ENCODE results near the gene CDC25A. TPM values are rescaled to one million over a fixed set of nuclear protein-coding genes. Genes with fewer than 3 reads are reported as not detected.

CDC25A gene
- total and polyA plus RNA-seq, 9 of the 15 experiments (the other 6 are each of a cell fraction or from before 2014, with no cell fraction given): 3.4 to 61.3 (median 51.8) TPM

DNA sequence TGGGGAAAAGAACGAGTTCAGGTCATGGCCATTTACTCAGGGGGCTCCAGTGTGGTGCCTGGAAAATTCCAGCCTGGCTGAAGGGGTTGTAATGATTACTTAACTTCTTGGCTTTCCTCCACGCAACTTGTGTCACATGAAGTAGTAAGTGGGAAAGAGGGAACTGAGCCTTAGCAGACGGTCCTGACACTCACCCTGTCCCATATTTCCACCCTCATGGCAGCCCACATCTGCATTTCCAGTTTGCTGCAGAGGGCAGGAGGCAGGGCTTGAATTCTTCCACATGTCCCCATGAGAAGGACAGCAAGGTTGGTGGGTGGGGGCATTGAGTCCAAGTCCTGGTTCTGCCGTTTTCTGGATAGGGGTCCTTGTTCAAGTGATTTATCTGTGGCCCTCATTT, 27.2 kb upstream of the CDC25A start (continued):
- TF ChIP-seq, protein P1, sequence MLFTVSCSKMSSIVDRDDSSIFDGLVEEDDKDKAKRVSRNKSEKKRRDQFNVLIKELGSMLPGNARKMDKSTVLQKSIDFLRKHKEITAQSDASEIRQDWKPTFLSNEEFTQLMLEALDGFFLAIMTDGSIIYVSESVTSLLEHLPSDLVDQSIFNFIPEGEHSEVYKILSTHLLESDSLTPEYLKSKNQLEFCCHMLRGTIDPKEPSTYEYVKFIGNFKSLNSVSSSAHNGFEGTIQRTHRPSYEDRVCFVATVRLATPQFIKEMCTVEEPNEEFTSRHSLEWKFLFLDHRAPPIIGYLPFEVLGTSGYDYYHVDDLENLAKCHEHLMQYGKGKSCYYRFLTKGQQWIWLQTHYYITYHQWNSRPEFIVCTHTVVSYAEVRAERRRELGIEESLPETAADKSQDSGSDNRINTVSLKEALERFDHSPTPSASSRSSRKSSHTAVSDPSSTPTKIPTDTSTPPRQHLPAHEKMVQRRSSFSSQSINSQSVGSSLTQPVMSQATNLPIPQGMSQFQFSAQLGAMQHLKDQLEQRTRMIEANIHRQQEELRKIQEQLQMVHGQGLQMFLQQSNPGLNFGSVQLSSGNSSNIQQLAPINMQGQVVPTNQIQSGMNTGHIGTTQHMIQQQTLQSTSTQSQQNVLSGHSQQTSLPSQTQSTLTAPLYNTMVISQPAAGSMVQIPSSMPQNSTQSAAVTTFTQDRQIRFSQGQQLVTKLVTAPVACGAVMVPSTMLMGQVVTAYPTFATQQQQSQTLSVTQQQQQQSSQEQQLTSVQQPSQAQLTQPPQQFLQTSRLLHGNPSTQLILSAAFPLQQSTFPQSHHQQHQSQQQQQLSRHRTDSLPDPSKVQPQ (CRISPR knock-in tag; IDR thresholded peaks at IDR 0.05; ENCODE audit: borderline replicate concordance): no peak
- TF ChIP-seq ILK (tag; IDR thresholded peaks at IDR 0.05; ENCODE audit: borderline replicate concordance, low read depth) (no peak), TAF7 (tag; IDR thresholded peaks at IDR 0.05) (no peak), SMC3 (conservative IDR thresholded peaks at IDR 0.05; ENCODE audit: insufficient read depth, low read depth, low read length) (no peak), LARP7 (IDR thresholded peaks at IDR 0.05) (no peak), HLTF (IDR thresholded peaks at IDR 0.05) (no peak), DMBX1 (CRISPR knock-in tag; IDR thresholded peaks at IDR 0.05; ENCODE audit: borderline replicate concordance) (no peak), ESRRB (CRISPR knock-in tag; IDR thresholded peaks at IDR 0.05; ENCODE audit: borderline replicate concordance) (no peak), TGIF2 (CRISPR knock-in tag; IDR thresholded peaks at IDR 0.05) (no peak), ARID2 (IDR thresholded peaks at IDR 0.05) (no peak), CAMTA2 (CRISPR knock-in tag; conservative IDR thresholded peaks at IDR 0.05) (no peak), NCOA2 (IDR thresholded peaks at IDR 0.05; ENCODE audit: partially characterized antibody in 2 of 2) (no peak), GABPA (tag; conservative IDR thresholded peaks at IDR 0.05; ENCODE audit: low read depth) (no peak)
- TF ChIP-seq, protein P2, sequence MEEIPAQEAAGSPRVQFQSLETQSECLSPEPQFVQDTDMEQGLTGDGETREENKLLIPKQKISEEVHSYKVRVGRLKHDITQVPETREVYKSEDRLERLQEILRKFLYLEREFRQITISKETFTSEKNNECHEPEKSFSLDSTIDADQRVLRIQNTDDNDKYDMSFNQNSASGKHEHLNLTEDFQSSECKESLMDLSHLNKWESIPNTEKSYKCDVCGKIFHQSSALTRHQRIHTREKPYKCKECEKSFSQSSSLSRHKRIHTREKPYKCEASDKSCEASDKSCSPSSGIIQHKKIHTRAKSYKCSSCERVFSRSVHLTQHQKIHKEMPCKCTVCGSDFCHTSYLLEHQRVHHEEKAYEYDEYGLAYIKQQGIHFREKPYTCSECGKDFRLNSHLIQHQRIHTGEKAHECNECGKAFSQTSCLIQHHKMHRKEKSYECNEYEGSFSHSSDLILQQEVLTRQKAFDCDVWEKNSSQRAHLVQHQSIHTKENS (CRISPR knock-in tag; IDR thresholded peaks at IDR 0.05): no peak
